Measurements from ENCODE around the gene NHSL2.

Gene NHSL2

GRCh38 chrX:72143609-72143907 lies 232.9 kb downstream of the NHSL2 start:
- in situ Hi-C loops (cut with HindIII; ENCODE audit: low sequenced_read_pairs) = no loop called here

- in situ Hi-C loops (cut with HindIII; ENCODE audit: low sequenced_read_pairs) = no loop called here
Measured at GRCh38 chrX:72145181-72145580, 234.5 kb downstream of the NHSL2 start.

DNA sequence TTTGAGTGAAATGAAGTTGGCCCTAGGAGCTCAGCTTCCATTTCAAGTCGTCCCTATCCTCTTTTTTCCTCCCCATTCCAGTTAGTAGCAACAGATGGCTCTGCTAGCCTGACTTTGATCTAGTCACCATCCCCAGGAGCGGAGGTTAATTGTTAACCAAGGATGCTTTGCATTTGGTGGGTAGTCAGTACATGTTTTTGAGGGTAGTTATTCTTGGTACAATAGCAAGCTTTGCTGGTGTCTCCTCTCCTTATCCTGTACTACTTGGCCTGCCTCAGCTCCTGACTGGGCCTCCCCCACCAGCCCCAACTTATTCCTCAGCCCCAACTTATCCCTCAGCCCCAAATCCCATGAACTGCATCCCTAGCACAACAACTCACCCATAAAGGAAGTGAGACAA lies 235.9 kb downstream of the NHSL2 start:
- in situ Hi-C loops (cut with HindIII; ENCODE audit: low sequenced_read_pairs) = no loop called here

GRCh38 chrX:72158773-72159172 lies 248.1 kb downstream of the NHSL2 start:
- in situ Hi-C loops (cut with HindIII; ENCODE audit: low sequenced_read_pairs) = no loop called here

DNA sequence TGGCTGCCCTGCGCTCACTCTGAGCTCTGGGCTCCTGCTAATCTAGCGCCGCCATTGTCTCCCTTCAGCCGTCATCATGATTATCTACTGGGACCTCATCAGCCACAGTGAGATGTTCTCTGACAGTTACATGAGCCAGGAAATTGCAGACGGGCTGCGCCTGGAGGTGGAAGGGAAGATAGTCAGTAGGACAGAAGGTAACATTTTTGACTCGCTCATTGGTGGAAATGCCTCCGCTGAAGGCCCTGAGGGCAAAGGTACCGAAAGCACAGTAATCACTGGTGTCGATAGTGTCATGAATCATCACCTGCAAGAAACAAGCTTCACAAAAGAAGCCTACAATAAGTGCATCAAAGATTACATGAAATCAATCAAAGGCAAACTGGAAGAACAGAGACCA lies 249.1 kb downstream of the NHSL2 start:
- in situ Hi-C loops (cut with HindIII; ENCODE audit: low sequenced_read_pairs) = no loop called here

DNA sequence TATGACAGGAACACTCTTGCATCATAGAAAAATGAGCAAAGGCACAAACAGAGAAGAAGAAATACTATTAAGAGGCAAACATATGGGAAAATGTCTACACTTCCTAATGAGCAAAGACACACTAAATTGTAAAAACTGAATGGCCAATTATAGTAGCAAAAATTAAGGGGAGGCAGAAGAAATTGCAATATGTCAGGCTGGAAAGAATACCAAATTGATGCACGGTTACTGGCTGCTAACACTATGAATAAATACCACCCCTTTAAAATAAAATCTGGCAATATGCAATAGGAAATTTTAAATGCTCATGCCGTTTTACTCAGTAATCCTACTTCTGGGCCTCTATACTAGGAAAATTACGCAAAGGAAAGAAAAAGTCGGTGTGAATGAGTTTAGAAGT lies 254.9 kb downstream of the NHSL2 start:
- in situ Hi-C loops (cut with HindIII; ENCODE audit: low sequenced_read_pairs) = no loop called here

- in situ Hi-C loops (cut with HindIII; ENCODE audit: low sequenced_read_pairs) = no loop called here
Measured at GRCh38 chrX:72169008-72169728, 258.5 kb downstream of the NHSL2 start.

DNA sequence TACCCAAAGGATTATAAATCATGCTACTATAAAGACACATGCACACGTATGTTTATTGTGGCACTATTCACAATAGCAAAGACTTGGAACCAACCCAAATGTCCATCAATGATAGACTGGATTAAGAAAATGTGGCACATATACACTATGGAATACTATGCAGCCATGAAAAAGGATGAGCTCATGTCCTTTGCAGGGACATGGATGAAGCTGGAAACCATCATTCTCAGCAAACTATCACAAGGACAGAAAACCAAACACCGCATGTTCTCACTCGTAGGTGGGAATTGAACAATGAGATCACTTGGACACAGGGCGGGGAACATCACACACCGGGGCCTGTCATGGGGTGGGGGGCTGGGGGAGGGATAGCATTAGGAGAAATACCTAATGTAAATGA lies 265.6 kb downstream of the NHSL2 start:
- in situ Hi-C loops (cut with HindIII; ENCODE audit: low sequenced_read_pairs) = loop anchor here (5.0 kb wide), 1 partner anchor 159 kb away; no protein-coding TSS in a partner anchor

- in situ Hi-C loops (cut with HindIII; ENCODE audit: low sequenced_read_pairs) = loop anchor here (5.0 kb wide), 1 partner anchor 160 kb away; no protein-coding TSS in a partner anchor
Measured at GRCh38 chrX:72176981-72177380, 266.3 kb downstream of the NHSL2 start.

- in situ Hi-C loops (cut with HindIII; ENCODE audit: low sequenced_read_pairs) = no loop called here
Measured at GRCh38 chrX:72180539-72180938, 269.9 kb downstream of the NHSL2 start.

DNA sequence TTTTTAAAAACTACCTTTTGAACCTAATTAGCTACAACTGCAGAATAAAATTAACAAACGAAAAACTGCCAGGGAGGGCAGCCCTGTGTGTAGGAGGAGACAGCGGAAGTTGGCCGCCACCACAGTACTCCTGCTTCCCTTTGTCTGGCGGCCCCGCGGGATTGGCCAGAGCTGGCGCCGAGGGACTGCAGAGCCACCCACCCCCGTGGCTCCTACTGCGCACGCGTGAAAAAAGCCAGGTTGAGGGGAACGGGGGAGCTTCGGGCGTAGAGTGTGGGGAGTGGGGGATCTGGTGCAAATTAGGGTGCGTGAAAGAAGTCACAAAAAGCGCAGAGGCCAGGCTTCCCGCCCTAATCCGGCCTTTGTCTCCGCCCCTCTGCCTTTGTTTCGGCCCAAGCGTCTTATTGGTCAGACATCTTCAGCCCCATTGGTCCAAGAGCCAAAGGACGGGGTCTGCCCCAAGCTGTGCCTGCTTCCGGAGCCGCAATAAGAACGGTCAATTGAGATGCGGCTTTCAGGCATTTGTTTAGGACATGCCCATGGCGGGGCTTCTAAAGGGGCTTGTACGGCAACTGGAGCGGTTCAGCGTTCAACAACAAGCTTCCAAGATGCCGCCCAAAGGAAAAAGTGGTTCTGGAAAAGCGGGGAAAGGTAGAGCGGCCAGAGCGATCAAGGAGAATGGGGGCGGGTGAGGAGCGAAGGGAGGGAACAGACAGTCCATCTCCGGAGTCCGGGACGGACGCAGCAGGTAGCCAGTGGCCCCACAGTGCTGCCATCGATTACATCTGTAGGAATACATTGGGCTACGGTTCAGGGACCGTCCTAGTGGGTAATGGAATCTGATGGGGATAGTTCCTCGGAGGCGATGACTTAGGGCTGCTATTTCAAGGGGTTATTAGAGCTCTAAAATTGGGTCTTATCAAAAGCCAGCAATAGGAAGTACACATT lies 270.8 kb downstream of the NHSL2 start, which contains the start of gene PIN4:
PIN4 (plus strand) TSS at position 580 of the 948 bp plus-strand sequence; CDS start at position 609, 29 bp downstream.
- in situ Hi-C loops (cut with HindIII; ENCODE audit: low sequenced_read_pairs) = no loop called here

DNA sequence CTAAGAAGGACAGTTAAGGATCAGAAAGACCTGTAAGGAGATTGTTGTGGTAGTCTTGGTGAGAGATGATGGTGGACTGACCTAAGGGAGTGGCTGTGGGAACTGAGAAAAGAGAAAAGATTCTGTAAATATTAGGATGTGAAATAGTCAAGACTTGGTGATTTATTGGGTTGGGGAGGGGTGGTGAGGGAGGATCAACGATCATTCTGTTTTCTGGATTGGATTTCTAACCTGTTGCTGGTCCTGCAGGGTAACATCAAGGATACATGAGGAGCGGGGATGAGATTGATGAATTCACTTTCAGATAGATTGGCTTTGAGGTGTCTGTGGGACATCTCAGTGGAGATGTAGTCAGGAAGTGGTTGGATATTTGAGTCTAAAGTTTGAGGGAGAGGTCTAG lies 272.3 kb downstream of the NHSL2 start:
- in situ Hi-C loops (cut with HindIII; ENCODE audit: low sequenced_read_pairs) = no loop called here

DNA sequence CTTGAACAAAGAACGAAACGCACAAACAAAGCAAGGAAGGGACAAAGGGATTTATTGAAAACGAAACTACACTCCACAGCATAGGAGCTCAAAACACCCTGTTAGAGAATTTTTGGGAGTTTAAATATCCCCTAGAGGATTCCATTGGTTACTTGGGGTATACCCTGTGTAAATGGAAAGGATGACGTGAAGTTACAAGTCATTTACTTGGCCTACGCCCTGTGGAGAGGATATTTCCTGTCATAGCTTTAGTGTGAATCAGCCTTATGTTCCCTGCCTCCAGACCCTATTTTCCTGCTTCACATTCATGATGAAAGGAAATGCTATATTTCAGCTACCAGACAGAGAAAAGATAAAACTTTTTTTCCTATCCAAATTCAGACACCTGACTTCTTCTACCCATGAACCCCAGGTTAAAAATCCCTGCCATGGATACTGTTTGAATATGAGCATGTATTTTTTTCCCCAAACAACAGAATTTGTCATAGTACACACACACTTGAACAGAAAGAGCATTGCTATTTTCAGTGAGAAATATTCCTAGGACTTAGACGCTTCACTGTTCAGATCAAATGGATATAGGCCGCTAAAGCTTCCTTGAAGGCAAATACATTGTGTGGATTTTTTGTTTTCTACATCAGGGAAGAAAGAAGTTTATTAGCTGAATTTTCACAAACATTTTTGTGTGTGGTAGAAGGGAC lies 291.3 kb downstream of the NHSL2 start:
- in situ Hi-C loops (cut with HindIII; ENCODE audit: low sequenced_read_pairs) = no loop called here

Data from endothelial cell of hepatic sinusoid (primary cell).